ENCODE data around the gene TXNDC11. TPM values are rescaled to one million over a fixed set of nuclear protein-coding genes. Genes with fewer than 3 reads are reported as not detected.

The TXNDC11 gene
- total RNA-seq, 1 experiment from 2014 or later, result 11.1 TPM

- DNase-seq (ENCODE audit: low spot score) (no peak), ATAC-seq (no peak)
- H3K9me3 Mint-ChIP-seq, result no peaks in the 10 kb centered on the region
- H3K4me3 Mint-ChIP-seq, result no peak overlapping the region
- no peaks in the 10 kb centered on the region for H3K27me3 Mint-ChIP-seq (ENCODE audit: low read depth)
- ChIA-PET CTCF (interaction anchor here (1.0 kb wide), 1 partner anchor 161 kb away, joined by 4 read pairs; no protein-coding TSS in a partner anchor), POLR2A (no interaction called here)
- TF ChIP-seq AR (CRISPR knock-in tag; IDR thresholded peaks at IDR 0.05) (no peak), CREM (CRISPR knock-in tag; IDR thresholded peaks at IDR 0.05) (no peak), E2F1 (CRISPR knock-in tag; IDR thresholded peaks at IDR 0.05) (no peak), SP1 (CRISPR knock-in tag; conservative IDR thresholded peaks at IDR 0.05) (no peak), ZBTB43 (CRISPR knock-in tag; IDR thresholded peaks at IDR 0.05) (no peak), FOXP4 (CRISPR knock-in tag; IDR thresholded peaks at IDR 0.05) (no peak), CBFB (CRISPR knock-in tag; IDR thresholded peaks at IDR 0.05; ENCODE audit: low read depth) (no peak), NR2C2 (CRISPR knock-in tag; IDR thresholded peaks at IDR 0.05) (no peak), SMAD4 (CRISPR knock-in tag; IDR thresholded peaks at IDR 0.05) (no peak), USF2 (CRISPR knock-in tag; IDR thresholded peaks at IDR 0.05) (no peak), MAX (CRISPR knock-in tag; IDR thresholded peaks at IDR 0.05) (no peak), ZNF317 (CRISPR knock-in tag; IDR thresholded peaks at IDR 0.05; ENCODE audit: borderline replicate concordance, low read depth) (no peak), PRDM15 (CRISPR knock-in tag; IDR thresholded peaks at IDR 0.05) (no peak), ESRRA (CRISPR knock-in tag; IDR thresholded peaks at IDR 0.05; ENCODE audit: borderline replicate concordance) (no peak), AFF4 (CRISPR knock-in tag; IDR thresholded peaks at IDR 0.05; ENCODE audit: borderline replicate concordance) (no peak), CTCF (IDR thresholded peaks at IDR 0.05) (no peak), ELF4 (CRISPR knock-in tag; IDR thresholded peaks at IDR 0.05; ENCODE audit: low read depth) (no peak), TCF7 (CRISPR knock-in tag; IDR thresholded peaks at IDR 0.05; ENCODE audit: low read depth) (no peak), ATF3 (CRISPR knock-in tag; conservative IDR thresholded peaks at IDR 0.05) (no peak)
- peaks cover 25% of the 10 kb centered on the region for H3K36me3 Mint-ChIP-seq
- no peaks in the 10 kb centered on the region for H3K4me1 Mint-ChIP-seq
- no peak overlapping the region for H3K27ac Mint-ChIP-seq
Observed at GRCh38 chr16:11692651-11693050, 50.0 kb downstream of the TXNDC11 start.
